Gastrocnemius medialis (tissue), 4 donors: ENCODE measurements around the gene CHCHD6. TPM values are rescaled to one million over a fixed set of nuclear protein-coding genes. Genes with fewer than 3 reads are reported as not detected.

Experiments used
- ATAC-seq, 2 donors: fragments of 150-250 bp; one replicate each; pipeline ENCODE4 v1.9.1; 2016
- DNase-seq, 2 donors: peaks; one replicate each; pipeline ENCODE4 v3.0.0-alpha.2; 2019
- H3K27ac ChIP-seq, 4 donors: fragments of 200-600 bp; sonication (generic); 1 replicate in 1 of 4; 2 replicates in 3 of 4; pipeline ENCODE4 v1.5.1; 2016 to 2018; ENCODE audit warnings: mild to moderate bottlenecking in 2 of 4, moderate library complexity in 1 of 4
- H3K27me3 ChIP-seq, 3 donors: fragments of 200-600 bp; sonication (generic) in 2 of 3; 1 replicate in 1 of 3; 2 replicates in 2 of 3; pipeline versions ENCODE4 v1.5.1 to v1.6.0; 2016 to 2019; ENCODE audit warnings: mild to moderate bottlenecking in 1 of 3, moderate library complexity in 1 of 3
- H3K36me3 ChIP-seq, 2 donors: fragments of 200-600 bp; sonication (generic) in 1 of 2; one replicate each; pipeline ENCODE4 v1.5.1; 2017 to 2018
- H3K4me1 ChIP-seq, 2 donors: fragments of 200-600 bp; sonication (generic) in 1 of 2; one replicate each; pipeline ENCODE4 v1.5.1; 2016 to 2017; ENCODE audit warnings: mild to moderate bottlenecking in 2 of 2
- H3K4me3 ChIP-seq, 4 donors: fragments of 200-600 bp; sonication (generic) in 3 of 4; 1 replicate in 1 of 4; 2 replicates in 3 of 4; pipeline ENCODE4 v1.5.1; 2016 to 2019; ENCODE audit warnings: mild to moderate bottlenecking in 2 of 4
- H3K9me3 ChIP-seq, 3 donors: fragments of 200-600 bp; sonication (generic) in 2 of 3; 1 replicate in 1 of 3; 2 replicates in 2 of 3; pipeline ENCODE4 v1.5.1; 2016 to 2019
- CTCF ChIP-seq, 5 experiments: fragments of 450-650 bp in 3 of 5; fragments of 200-600 bp in 2 of 5; sonication (generic) in 2 of 5; IDR thresholded peaks in 4 of 5; conservative IDR thresholded peaks in 1 of 5; 1 replicate in 4 of 5; 2 replicates in 1 of 5; pipeline ENCODE4 v1.5.1; 2016 to 2019; ENCODE audit warnings: antibody characterized with exemption in 5 of 5, mild to moderate bottlenecking in 3 of 5, moderate library complexity in 3 of 5
- POLR2A ChIP-seq, 2 donors: fragments of 450-650 bp; IDR thresholded peaks; one replicate each; pipeline ENCODE4 v1.6.1; 2017; ENCODE audit warnings: antibody characterized with exemption in 2 of 2, mild to moderate bottlenecking in 2 of 2, moderate library complexity in 2 of 2
- in situ Hi-C, 4 donors: fragments of 200-750 bp; cut with MboI; loops; one replicate each; pipeline versions ENCODE4 v1.15.0 to v1.8.0; 2017; ENCODE audit warnings: low sequenced_read_pairs in 4 of 4
- intact Hi-C: fragments of 100-400 bp; cut with DNase I; formaldehyde crosslinking; loops from one replicate; pipeline ENCODE4 v1.15.1; 2023; ENCODE audit warnings: low total_unique reads
- total RNA-seq, 4 donors: library from RNA; depleted of rRNA; stranded (reverse); fragments of >200 nt; gene quantifications; one replicate each; pipeline versions ENCODE4 v1.1.0 to v1.2.3, GENCODE V29; 2016

The CHCHD6 gene
- total RNA-seq, 4 donors from 2014 or later = 2.7 to 4.2 (median 3.4) TPM

- intact Hi-C loops = loop anchor here (5.0 kb wide), 1 partner anchor 213 kb away; no protein-coding TSS in a partner anchor
- H3K9me3 ChIP-seq = no peaks in the 10 kb centered on the region
- ATAC-seq (no peak), DNase-seq (no peak)
- in situ Hi-C loops = no loop called here
- peaks cover 18% of the 10 kb centered on the region in 2 donors for H3K4me1 ChIP-seq
- no peaks in the 10 kb centered on the region for H3K27me3 ChIP-seq
- no peak overlapping the region for H3K27ac ChIP-seq
- no peak for TF ChIP-seq POLR2A (IDR thresholded peaks at IDR 0.05)
- TF ChIP-seq CTCF (IDR thresholded peaks at IDR 0.05 in 4 of 5, conservative IDR thresholded peaks at IDR 0.05 in 1 of 5) = no peak
- no peaks in the 10 kb centered on the region for H3K36me3 ChIP-seq
- H3K4me3 ChIP-seq = no peak overlapping the region
Measured at GRCh38 chr3:126749547-126749875, 45.5 kb downstream of the CHCHD6 start.

- H3K27ac ChIP-seq = no peak overlapping the region
- no peak for TF ChIP-seq POLR2A (IDR thresholded peaks at IDR 0.05)
- TF ChIP-seq CTCF (IDR thresholded peaks at IDR 0.05 in 4 of 5, conservative IDR thresholded peaks at IDR 0.05 in 1 of 5) = no peak
- no peak overlapping the region for H3K4me3 ChIP-seq
- no peaks in the 10 kb centered on the region for H3K27me3 ChIP-seq
- in situ Hi-C loops (loop anchor here (5.0 to 25.0 kb wide), 6 partner anchors 212 to 712 kb away; partner anchors contain the start of gene PRR23E (in 1 of the 4)), intact Hi-C loops (loop anchor here (5.0 kb wide), 1 partner anchor 212 kb away; no protein-coding TSS in a partner anchor)
- no peaks in the 10 kb centered on the region for H3K9me3 ChIP-seq
- no peak for DNase-seq
- peaks cover 18% of the 10 kb centered on the region in 2 donors for H3K4me1 ChIP-seq
- no peaks in the 10 kb centered on the region for H3K36me3 ChIP-seq
- no peak for ATAC-seq
Measured at GRCh38 chr3:126749931-126750755, 46.1 kb downstream of the CHCHD6 start.

- in situ Hi-C loops (loop anchor here (5.0 to 25.0 kb wide), 6 partner anchors 212 to 712 kb away; partner anchors contain the start of gene PRR23E (in 1 of the 4)), intact Hi-C loops (no loop called here)
- DNase-seq = no peak
- no peaks in the 10 kb centered on the region for H3K9me3 ChIP-seq
- H3K27ac ChIP-seq = no peak overlapping the region
- no peaks in the 10 kb centered on the region for H3K27me3 ChIP-seq
- H3K4me3 ChIP-seq = no peak overlapping the region
- no peaks in the 10 kb centered on the region for H3K36me3 ChIP-seq
- no peak for ATAC-seq
- H3K4me1 ChIP-seq = peaks cover 12 to 13% of the 10 kb centered on the region in 2 donors
- no peak for TF ChIP-seq CTCF (IDR thresholded peaks at IDR 0.05 in 4 of 5, conservative IDR thresholded peaks at IDR 0.05 in 1 of 5)
- no peak for TF ChIP-seq POLR2A (IDR thresholded peaks at IDR 0.05)
Measured at GRCh38 chr3:126750756-126751121, 46.7 kb downstream of the CHCHD6 start.

GRCh38 chr3:126751611-126752302, 47.7 kb downstream of the CHCHD6 start:
- H3K9me3 ChIP-seq = no peaks in the 10 kb centered on the region
- no peak overlapping the region for H3K27ac ChIP-seq
- TF ChIP-seq CTCF (IDR thresholded peaks at IDR 0.05 in 4 of 5, conservative IDR thresholded peaks at IDR 0.05 in 1 of 5) (no peak), POLR2A (IDR thresholded peaks at IDR 0.05) (no peak)
- in situ Hi-C loops = loop anchor here (5.0 to 25.0 kb wide), 6 partner anchors 211 to 711 kb away; partner anchors contain the start of gene PRR23E (in 1 of the 4)
- H3K27me3 ChIP-seq = no peaks in the 10 kb centered on the region
- H3K4me1 ChIP-seq = peaks cover 3 to 4% of the 10 kb centered on the region in 2 donors
- intact Hi-C loops = loop anchor here (1.0 kb wide), 3 partner anchors 231 to 793 kb away; no protein-coding TSS in a partner anchor
- H3K36me3 ChIP-seq = no peaks in the 10 kb centered on the region
- ATAC-seq (peak in 1 of 2 donors; percentile 28), DNase-seq (no peak)
- H3K4me3 ChIP-seq = no peak overlapping the region
